ENCODE data around the gene XPNPEP3.

- TF ChIP-seq CTCF (IDR thresholded peaks at IDR 0.05; ENCODE audit: low read length) (no peak), EZH2 (IDR thresholded peaks at IDR 0.05; ENCODE audit: borderline replicate concordance, low read length) (no peak)
Measured at GRCh38 chr22:40972587-40972986, 115.6 kb downstream of the XPNPEP3 start.
